WI38 (cell line): Measurements from ENCODE around the gene RRP12.

Source experiments
- H3K4me3 ChIP-seq: 2 replicates; pipeline ENCODE4 v1.5.1; 2011; ENCODE audit warnings: low read depth, mild to moderate bottlenecking, control low read depth, low read length
- TF ChIP-seq, protein P1 (sequence below): IDR thresholded peaks from 2 replicates; pipeline ENCODE4 v1.5.1; 2012; ENCODE audit warnings: low read depth, mild to moderate bottlenecking, control low read depth, low read length

The RRP12 gene

GRCh38 chr10:97336006-97336405 is 65.1 kb downstream of the RRP12 start:
- no peak overlapping the region for H3K4me3 ChIP-seq
- TF ChIP-seq, protein P1, sequence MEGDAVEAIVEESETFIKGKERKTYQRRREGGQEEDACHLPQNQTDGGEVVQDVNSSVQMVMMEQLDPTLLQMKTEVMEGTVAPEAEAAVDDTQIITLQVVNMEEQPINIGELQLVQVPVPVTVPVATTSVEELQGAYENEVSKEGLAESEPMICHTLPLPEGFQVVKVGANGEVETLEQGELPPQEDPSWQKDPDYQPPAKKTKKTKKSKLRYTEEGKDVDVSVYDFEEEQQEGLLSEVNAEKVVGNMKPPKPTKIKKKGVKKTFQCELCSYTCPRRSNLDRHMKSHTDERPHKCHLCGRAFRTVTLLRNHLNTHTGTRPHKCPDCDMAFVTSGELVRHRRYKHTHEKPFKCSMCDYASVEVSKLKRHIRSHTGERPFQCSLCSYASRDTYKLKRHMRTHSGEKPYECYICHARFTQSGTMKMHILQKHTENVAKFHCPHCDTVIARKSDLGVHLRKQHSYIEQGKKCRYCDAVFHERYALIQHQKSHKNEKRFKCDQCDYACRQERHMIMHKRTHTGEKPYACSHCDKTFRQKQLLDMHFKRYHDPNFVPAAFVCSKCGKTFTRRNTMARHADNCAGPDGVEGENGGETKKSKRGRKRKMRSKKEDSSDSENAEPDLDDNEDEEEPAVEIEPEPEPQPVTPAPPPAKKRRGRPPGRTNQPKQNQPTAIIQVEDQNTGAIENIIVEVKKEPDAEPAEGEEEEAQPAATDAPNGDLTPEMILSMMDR: no peak

DNA sequence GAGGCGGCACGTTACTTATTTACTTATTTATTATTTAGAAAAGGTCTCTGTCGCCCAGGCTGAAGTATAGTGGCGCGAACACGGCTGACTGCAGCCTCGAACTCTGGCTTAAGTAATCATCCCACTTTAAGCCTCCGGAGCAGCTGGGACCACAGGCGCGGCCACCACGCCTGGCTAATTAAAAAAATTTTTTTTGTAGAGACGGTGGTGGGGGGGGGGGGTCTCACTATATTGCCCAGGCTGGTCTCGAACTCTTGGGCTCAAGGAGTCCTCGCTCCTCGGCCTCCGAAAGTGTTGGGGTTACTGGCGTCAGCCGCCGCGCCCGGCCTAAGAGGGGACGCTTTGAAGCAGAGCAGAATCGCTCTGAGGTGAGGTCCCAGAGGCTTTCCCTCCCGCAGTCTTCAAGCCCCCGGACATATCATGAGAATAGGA is 65.9 kb downstream of the RRP12 start:
- peak overlapping the region; percentile 70 for H3K4me3 ChIP-seq
- TF ChIP-seq, protein P1: no peak

DNA sequence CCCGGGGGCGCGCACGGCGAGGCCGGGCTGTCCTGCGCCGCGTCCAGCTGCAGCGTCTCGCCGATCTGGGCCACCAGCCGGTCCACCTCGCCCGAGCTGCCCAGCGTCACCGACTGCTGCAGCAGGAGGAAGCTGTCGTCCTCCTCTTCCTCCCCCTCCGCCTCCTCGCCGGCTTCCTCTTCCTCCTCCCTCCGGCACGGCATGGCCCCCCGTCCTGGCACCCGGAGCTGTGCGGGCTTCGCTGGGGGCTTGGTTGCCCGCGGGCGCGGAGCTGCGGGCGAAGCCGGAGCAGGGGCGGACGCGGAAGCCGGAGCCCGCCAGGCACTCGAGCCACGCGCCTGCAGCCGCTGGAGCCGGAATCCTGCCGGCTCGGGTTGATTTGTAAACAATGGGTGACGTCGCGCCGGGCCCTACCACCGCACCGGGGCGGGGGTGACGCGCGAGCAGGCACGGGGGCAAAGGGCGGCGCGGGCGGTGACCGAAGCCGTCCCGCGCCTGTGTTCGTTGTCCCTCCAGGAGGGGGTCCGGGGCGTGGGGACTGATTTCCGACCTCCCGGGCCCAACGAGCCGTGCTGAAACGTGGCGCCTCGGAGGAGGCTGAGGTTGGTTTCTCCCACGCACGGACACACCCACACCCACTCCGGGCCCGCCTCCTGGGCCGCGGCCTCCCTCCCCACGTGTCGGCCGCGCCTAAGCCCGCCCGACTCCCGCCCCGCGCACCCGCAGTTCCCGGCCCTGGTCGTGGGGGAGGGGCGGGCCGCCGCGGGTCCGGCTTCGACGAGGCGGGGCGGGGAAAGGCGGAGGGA is 66.6 kb downstream of the RRP12 start, which contains the start of gene FRAT2:
Gene FRAT2 (minus strand): TSS at position 360 of the 806 bp plus-strand sequence. CDS start 157 bp downstream, at position 203.
- peak within 1 kb of the TSS; percentile 70 for H3K4me3 ChIP-seq
- TF ChIP-seq, protein P1: no peak

GRCh38 chr10:97333601-97334369 is 67.4 kb downstream of the RRP12 start:
- H3K4me3 ChIP-seq: peak overlapping the region; percentile 70
- TF ChIP-seq, protein P1: no peak

- TF ChIP-seq, protein P1: no peak
- H3K4me3 ChIP-seq: peak overlapping the region; percentile 70
Measured at GRCh38 chr10:97333351-97333600, 67.9 kb downstream of the RRP12 start.

- TF ChIP-seq, protein P1: peak; percentile 44
- H3K4me3 ChIP-seq: peak overlapping the region; percentile 70
Measured at GRCh38 chr10:97332591-97333350, 68.4 kb downstream of the RRP12 start.
